ENCODE measurements around the gene CDH4.

GRCh38 chr20:61587036-61587435 lies 335.0 kb downstream of the CDH4 start:
- TF ChIP-seq CTCF (conservative IDR thresholded peaks at IDR 0.05; ENCODE audit: low read length) (no peak), EZH2phosphoT487 (IDR thresholded peaks at IDR 0.05; ENCODE audit: borderline replicate concordance, low read depth, low read length) (no peak)

All from OCI-LY7 (cell line).